ENCODE data around the gene FOXN4.
"Not testable (repeated sequence)": the region's sequence is repeated elsewhere in the genome, so short reads cannot be mapped to it uniquely, and the experiment has no call there.

Gene FOXN4

GRCh38 chr12:109308534-109309380 lies at the start of gene FOXN4:
TSS of gene FOXN4 (minus strand) at chr12:109309284. CDS start at chr12:109308321, 963 bp downstream.
- DNase-seq (ENCODE audit: low read depth in 2 of 2) = no peak

GRCh38 chr12:109358154-109358869 lies 49.2 kb upstream of the FOXN4 start:
- DNase-seq (ENCODE audit: low read depth in 2 of 2) = no peak

GRCh38 chr12:109357032-109357431 lies 47.9 kb upstream of the FOXN4 start:
- DNase-seq (ENCODE audit: low read depth in 2 of 2) = no peak

GRCh38 chr12:109356577-109356976 lies 47.5 kb upstream of the FOXN4 start:
- no peak for DNase-seq (ENCODE audit: low read depth in 2 of 2)

GRCh38 chr12:109352184-109352583 lies 43.1 kb upstream of the FOXN4 start:
- no peak for DNase-seq (ENCODE audit: low read depth in 2 of 2)

GRCh38 chr12:109347589-109347988 lies 38.5 kb upstream of the FOXN4 start, which contains the start of gene MYO1H:
TSS of gene MYO1H (plus strand) at chr12:109347900. CDS start at chr12:109347961, 61 bp downstream.
- DNase-seq (ENCODE audit: low read depth in 2 of 2) = no peak

- no peak for DNase-seq (ENCODE audit: low read depth in 2 of 2)
Measured at GRCh38 chr12:109346920-109347319, 37.8 kb upstream of the FOXN4 start.

GRCh38 chr12:109345428-109345827 lies 36.3 kb upstream of the FOXN4 start:
- no peak for DNase-seq (ENCODE audit: low read depth in 2 of 2)

- no peak for DNase-seq (ENCODE audit: low read depth in 2 of 2)
Measured at GRCh38 chr12:109343677-109344076, 34.6 kb upstream of the FOXN4 start.

- DNase-seq (ENCODE audit: low read depth in 2 of 2) = no peak
Measured at GRCh38 chr12:109336593-109336992, 27.5 kb upstream of the FOXN4 start.

GRCh38 chr12:109334887-109335286 lies 25.8 kb upstream of the FOXN4 start:
- no peak for DNase-seq (ENCODE audit: low read depth in 2 of 2)

- no peak for DNase-seq (ENCODE audit: low read depth in 2 of 2)
Measured at GRCh38 chr12:109331301-109331952, 22.3 kb upstream of the FOXN4 start.

- no peak for DNase-seq (ENCODE audit: low read depth in 2 of 2)
Measured at GRCh38 chr12:109330282-109331230, 21.5 kb upstream of the FOXN4 start.

- no peak for DNase-seq (ENCODE audit: low read depth in 2 of 2)
Measured at GRCh38 chr12:109329686-109330085, 20.6 kb upstream of the FOXN4 start.

GRCh38 chr12:109329003-109329402 lies 19.9 kb upstream of the FOXN4 start:
- DNase-seq (ENCODE audit: low read depth in 2 of 2) = no peak

GRCh38 chr12:109321294-109321693 lies 12.2 kb upstream of the FOXN4 start:
- DNase-seq (ENCODE audit: low read depth in 2 of 2) = not testable (repeated sequence)

- DNase-seq (ENCODE audit: low read depth in 2 of 2) = no peak
Measured at GRCh38 chr12:109310247-109311125, 1.4 kb upstream of the FOXN4 start.

GRCh38 chr12:109309381-109310246 lies 530 bp upstream of the FOXN4 start:
- no peak for DNase-seq (ENCODE audit: low read depth in 2 of 2)

- DNase-seq (ENCODE audit: low read depth in 2 of 2) = no peak
Measured at GRCh38 chr12:109307051-109307450, 2.0 kb downstream of the FOXN4 start.
